ENCODE measurements around the gene DIAPH2.
A peak's percentile ranks its signal among the peaks of the same experiment; 100 is the strongest.

DIAPH2 gene

GRCh38 chrX:97021680-97022079, 337.0 kb downstream of the DIAPH2 start:
- Histone ChIP-seq H3K27me3 (replicated peaks in 2 of 5; ENCODE audit: control insufficient read depth in 4 of 5, insufficient read depth in 5 of 5, low read length in 4 of 5) (no peaks in the 10 kb centered on the region), H3K4me3 (ENCODE audit: control insufficient read depth in 1 of 7, extremely low read depth in 1 of 7, insufficient read depth in 4 of 7, low read depth in 2 of 7, low read length in 6 of 7) (no peak overlapping the region), H3K4me1 (ENCODE audit: control extremely low read depth in 1 of 4, control insufficient read depth in 4 of 4, insufficient read depth in 4 of 4, low read length in 3 of 4) (no peaks in the 10 kb centered on the region), H3K9me3 (ENCODE audit: control extremely low read depth in 1 of 5, control insufficient read depth in 4 of 5, insufficient read depth in 2 of 5, low read depth in 1 of 5, low read length in 4 of 5) (no peaks in the 10 kb centered on the region), H3K27ac (ENCODE audit: insufficient read depth in 1 of 2, low read depth in 1 of 2, low read length in 2 of 2, poor library complexity in 1 of 2, severe bottlenecking in 2 of 2) (no peak overlapping the region), H3K36me3 (ENCODE audit: control insufficient read depth in 4 of 4, insufficient read depth in 4 of 4, low read length in 3 of 4) (no peaks in the 10 kb centered on the region)
- 55% methylated on average over 1 of the region's 3 CpGs for WGBS (ENCODE audit: insufficient coverage)
- ChIA-PET POLR2A (no interaction called here), CTCF (no interaction called here)
- DNase-seq: peak in 2 of 3 donors; percentile 10 to 21

GRCh38 chrX:97026406-97026805, 341.8 kb downstream of the DIAPH2 start:
- DNase-seq: no peak
- peaks cover 0 to 3% (median 0%) of the 10 kb centered on the region in 5 experiments for H3K27me3 ChIP-seq (replicated peaks in 2 of 5; ENCODE audit: control insufficient read depth in 4 of 5, insufficient read depth in 5 of 5, low read length in 4 of 5)
- no peaks in the 10 kb centered on the region for H3K36me3 ChIP-seq (ENCODE audit: control insufficient read depth in 4 of 4, insufficient read depth in 4 of 4, low read length in 3 of 4)
- 70% methylated on average over 1 of the region's 2 CpGs for WGBS (ENCODE audit: insufficient coverage)
- ChIA-PET POLR2A (no interaction called here), CTCF (no interaction called here)
- no peaks in the 10 kb centered on the region for H3K9me3 ChIP-seq (ENCODE audit: control extremely low read depth in 1 of 5, control insufficient read depth in 4 of 5, insufficient read depth in 2 of 5, low read depth in 1 of 5, low read length in 4 of 5)
- H3K4me1 ChIP-seq (ENCODE audit: control extremely low read depth in 1 of 4, control insufficient read depth in 4 of 4, insufficient read depth in 4 of 4, low read length in 3 of 4): no peaks in the 10 kb centered on the region
- no peak overlapping the region for H3K27ac ChIP-seq (ENCODE audit: insufficient read depth in 1 of 2, low read depth in 1 of 2, low read length in 2 of 2, poor library complexity in 1 of 2, severe bottlenecking in 2 of 2)
- no peak overlapping the region for H3K4me3 ChIP-seq (ENCODE audit: control insufficient read depth in 1 of 7, extremely low read depth in 1 of 7, insufficient read depth in 4 of 7, low read depth in 2 of 7, low read length in 6 of 7)

GRCh38 chrX:97027384-97027922, 342.8 kb downstream of the DIAPH2 start:
- CTCF ChIA-PET: no interaction called here
- 60% methylated on average over 2 of the region's 6 CpGs for WGBS (ENCODE audit: insufficient coverage)
- DNase-seq: no peak

DNA sequence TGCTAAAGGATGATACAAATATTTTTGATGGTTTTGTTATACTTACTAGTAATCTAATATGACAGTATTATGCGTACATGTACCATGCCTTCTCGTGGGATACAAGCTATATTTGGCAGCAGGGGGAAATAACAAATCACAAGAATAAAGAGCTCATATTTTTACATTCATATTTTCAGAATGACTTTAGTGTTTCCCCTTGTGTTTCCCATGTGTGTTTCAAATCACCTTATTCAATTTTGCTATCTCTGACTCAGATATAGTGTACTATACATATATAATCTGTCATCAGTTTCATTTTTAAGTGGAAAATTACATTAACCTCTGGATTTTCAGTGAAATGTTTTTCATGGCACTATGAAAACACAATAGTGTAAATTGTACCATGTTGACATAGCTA, 345.8 kb downstream of the DIAPH2 start:
- WGBS (ENCODE audit: insufficient coverage): no CpG with 5 or more reads among the region's 2 CpGs
- no peak overlapping the region for H3K27ac ChIP-seq (ENCODE audit: insufficient read depth in 1 of 2, low read depth in 1 of 2, low read length in 2 of 2, poor library complexity in 1 of 2, severe bottlenecking in 2 of 2)
- CTCF ChIA-PET: no interaction called here

More at GRCh38 chrX:97027384-97027922, 342.8 kb downstream of the DIAPH2 start:
- H3K27me3 ChIP-seq (replicated peaks in 2 of 5; ENCODE audit: control insufficient read depth in 4 of 5, insufficient read depth in 5 of 5, low read length in 4 of 5): peaks cover 0 to 3% (median 0%) of the 10 kb centered on the region in 5 experiments
- H3K4me3 ChIP-seq (ENCODE audit: control insufficient read depth in 1 of 7, extremely low read depth in 1 of 7, insufficient read depth in 4 of 7, low read depth in 2 of 7, low read length in 6 of 7): no peak overlapping the region
- POLR2A ChIA-PET: no interaction called here
- no peaks in the 10 kb centered on the region for H3K36me3 ChIP-seq (ENCODE audit: control insufficient read depth in 4 of 4, insufficient read depth in 4 of 4, low read length in 3 of 4)
- H3K4me1 ChIP-seq (ENCODE audit: control extremely low read depth in 1 of 4, control insufficient read depth in 4 of 4, insufficient read depth in 4 of 4, low read length in 3 of 4): no peaks in the 10 kb centered on the region
- H3K27ac ChIP-seq (ENCODE audit: insufficient read depth in 1 of 2, low read depth in 1 of 2, low read length in 2 of 2, poor library complexity in 1 of 2, severe bottlenecking in 2 of 2): no peak overlapping the region
- H3K9me3 ChIP-seq (ENCODE audit: control extremely low read depth in 1 of 5, control insufficient read depth in 4 of 5, insufficient read depth in 2 of 5, low read depth in 1 of 5, low read length in 4 of 5): no peaks in the 10 kb centered on the region

DNA sequence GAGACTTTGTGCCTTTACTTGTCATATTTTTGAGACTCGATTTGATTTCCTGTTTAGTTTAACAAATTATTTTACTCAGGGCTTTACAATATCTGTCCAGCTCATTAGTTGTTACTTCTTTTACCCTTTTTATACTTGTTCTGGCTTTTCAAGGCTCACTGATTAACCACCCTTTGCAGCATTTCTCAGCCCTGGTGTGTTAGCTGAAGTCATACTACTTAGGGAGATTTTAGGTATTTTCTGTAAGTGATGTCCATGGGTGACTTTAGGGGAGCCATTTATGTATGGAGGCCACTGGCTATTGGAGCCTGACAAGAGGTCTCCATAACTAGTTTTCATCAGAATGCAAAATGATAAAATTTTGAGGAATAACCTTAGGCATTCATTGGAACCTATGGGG, 346.3 kb downstream of the DIAPH2 start:
- no peak overlapping the region for H3K4me3 ChIP-seq (ENCODE audit: control insufficient read depth in 1 of 7, extremely low read depth in 1 of 7, insufficient read depth in 4 of 7, low read depth in 2 of 7, low read length in 6 of 7)
- ChIA-PET CTCF (no interaction called here), POLR2A (no interaction called here)
- no peaks in the 10 kb centered on the region for H3K36me3 ChIP-seq (ENCODE audit: control insufficient read depth in 4 of 4, insufficient read depth in 4 of 4, low read length in 3 of 4)
- 100% methylated on average over 1 of the region's 1 CpG for WGBS (ENCODE audit: insufficient coverage)
- H3K27ac ChIP-seq (ENCODE audit: insufficient read depth in 1 of 2, low read depth in 1 of 2, low read length in 2 of 2, poor library complexity in 1 of 2, severe bottlenecking in 2 of 2): no peak overlapping the region
- DNase-seq: no peak
- peaks cover 0 to 4% (median 0%) of the 10 kb centered on the region in 5 experiments for H3K27me3 ChIP-seq (replicated peaks in 2 of 5; ENCODE audit: control insufficient read depth in 4 of 5, insufficient read depth in 5 of 5, low read length in 4 of 5)
- no peaks in the 10 kb centered on the region for H3K4me1 ChIP-seq (ENCODE audit: control extremely low read depth in 1 of 4, control insufficient read depth in 4 of 4, insufficient read depth in 4 of 4, low read length in 3 of 4)
- H3K9me3 ChIP-seq (ENCODE audit: control extremely low read depth in 1 of 5, control insufficient read depth in 4 of 5, insufficient read depth in 2 of 5, low read depth in 1 of 5, low read length in 4 of 5): no peaks in the 10 kb centered on the region

More for the DNA sequence above, 345.8 kb downstream of the DIAPH2 start:
- H3K4me3 ChIP-seq (ENCODE audit: control insufficient read depth in 1 of 7, extremely low read depth in 1 of 7, insufficient read depth in 4 of 7, low read depth in 2 of 7, low read length in 6 of 7): no peak overlapping the region
- no peaks in the 10 kb centered on the region for H3K4me1 ChIP-seq (ENCODE audit: control extremely low read depth in 1 of 4, control insufficient read depth in 4 of 4, insufficient read depth in 4 of 4, low read length in 3 of 4)
- peaks cover 0 to 4% (median 0%) of the 10 kb centered on the region in 5 experiments for H3K27me3 ChIP-seq (replicated peaks in 2 of 5; ENCODE audit: control insufficient read depth in 4 of 5, insufficient read depth in 5 of 5, low read length in 4 of 5)
- H3K9me3 ChIP-seq (ENCODE audit: control extremely low read depth in 1 of 5, control insufficient read depth in 4 of 5, insufficient read depth in 2 of 5, low read depth in 1 of 5, low read length in 4 of 5): no peaks in the 10 kb centered on the region
- no peaks in the 10 kb centered on the region for H3K36me3 ChIP-seq (ENCODE audit: control insufficient read depth in 4 of 4, insufficient read depth in 4 of 4, low read length in 3 of 4)
- DNase-seq: no peak
- POLR2A ChIA-PET: no interaction called here

GRCh38 chrX:97039363-97040029, 354.9 kb downstream of the DIAPH2 start:
- CTCF ChIA-PET: interaction anchor here (1.5 kb wide), 1 partner anchor 49 kb away, joined by 3 read pairs; no protein-coding TSS in a partner anchor
- H3K9me3 ChIP-seq (ENCODE audit: control extremely low read depth in 1 of 5, control insufficient read depth in 4 of 5, insufficient read depth in 2 of 5, low read depth in 1 of 5, low read length in 4 of 5): peaks cover 0 to 1% (median 0%) of the 10 kb centered on the region in 5 experiments
- POLR2A ChIA-PET: no interaction called here
- no peaks in the 10 kb centered on the region for H3K36me3 ChIP-seq (ENCODE audit: control insufficient read depth in 4 of 4, insufficient read depth in 4 of 4, low read length in 3 of 4)
- H3K27ac ChIP-seq (ENCODE audit: insufficient read depth in 1 of 2, low read depth in 1 of 2, low read length in 2 of 2, poor library complexity in 1 of 2, severe bottlenecking in 2 of 2): no peak overlapping the region
- H3K4me1 ChIP-seq (ENCODE audit: control extremely low read depth in 1 of 4, control insufficient read depth in 4 of 4, insufficient read depth in 4 of 4, low read length in 3 of 4): no peaks in the 10 kb centered on the region
- H3K4me3 ChIP-seq (ENCODE audit: control insufficient read depth in 1 of 7, extremely low read depth in 1 of 7, insufficient read depth in 4 of 7, low read depth in 2 of 7, low read length in 6 of 7): no peak overlapping the region
- WGBS (ENCODE audit: insufficient coverage): 83% methylated on average over 1 of the region's 4 CpGs
- H3K27me3 ChIP-seq (replicated peaks in 2 of 5; ENCODE audit: control insufficient read depth in 4 of 5, insufficient read depth in 5 of 5, low read length in 4 of 5): peaks cover 0 to 2% (median 0%) of the 10 kb centered on the region in 5 experiments
- DNase-seq: peak in 1 of 3 donors; percentile 4

GRCh38 chrX:97045470-97045869, 360.8 kb downstream of the DIAPH2 start:
- ChIA-PET POLR2A (no interaction called here), CTCF (no interaction called here)
- no peak overlapping the region for H3K27ac ChIP-seq (ENCODE audit: insufficient read depth in 1 of 2, low read depth in 1 of 2, low read length in 2 of 2, poor library complexity in 1 of 2, severe bottlenecking in 2 of 2)
- H3K36me3 ChIP-seq (ENCODE audit: control insufficient read depth in 4 of 4, insufficient read depth in 4 of 4, low read length in 3 of 4): no peaks in the 10 kb centered on the region
- no peaks in the 10 kb centered on the region for H3K9me3 ChIP-seq (ENCODE audit: control extremely low read depth in 1 of 5, control insufficient read depth in 4 of 5, insufficient read depth in 2 of 5, low read depth in 1 of 5, low read length in 4 of 5)
- H3K4me3 ChIP-seq (ENCODE audit: control insufficient read depth in 1 of 7, extremely low read depth in 1 of 7, insufficient read depth in 4 of 7, low read depth in 2 of 7, low read length in 6 of 7): no peak overlapping the region
- 94% methylated on average over 1 of the region's 1 CpG for WGBS (ENCODE audit: insufficient coverage)
- no peak for DNase-seq
- no peaks in the 10 kb centered on the region for H3K27me3 ChIP-seq (replicated peaks in 2 of 5; ENCODE audit: control insufficient read depth in 4 of 5, insufficient read depth in 5 of 5, low read length in 4 of 5)
- H3K4me1 ChIP-seq (ENCODE audit: control extremely low read depth in 1 of 4, control insufficient read depth in 4 of 4, insufficient read depth in 4 of 4, low read length in 3 of 4): no peaks in the 10 kb centered on the region

Measured in common myeloid progenitor, CD34-positive (primary cell).